HCT116 (cell line): ENCODE measurements around the gene PFN2. TPM values are rescaled to one million over a fixed set of nuclear protein-coding genes. Genes with fewer than 3 reads are reported as not detected.

Experiments
- ATAC-seq: fragments of 200-7000 bp; cut with Tn5 transposase; 2 replicates; pipeline ENCODE4 v1.9.1; 2020; ENCODE audit warnings: mild to moderate bottlenecking, moderate library complexity
- BruUV-seq: library from RNA; stranded (reverse); fragments of 400-500 nt; replicated peaks from 2 replicates; lab custom pipeline; 2021; lab: Mats Ljungman, UMichigan
- CTCF ChIA-PET: fragments of 300-600 bp; sonication (Branson Sonifier 250); formaldehyde crosslinking; loops from one replicate; lab custom pipeline; 2021; ENCODE audit warnings: antibody characterized with exemption; lab: Charles Lee
- POLR2A ChIA-PET: fragments of 300-600, 350-600 bp; sonication (Branson Sonifier 250); formaldehyde crosslinking; loops from one replicate; lab custom pipeline; 2021; ENCODE audit warnings: antibody characterized with exemption; lab: Charles Lee
- RAD21 ChIA-PET, 2 experiments: fragments of 300-600 bp; sonication (Branson Sonifier 250); formaldehyde crosslinking; loops; one replicate each; lab custom pipeline; 2023; ENCODE audit warnings: low total read pairs in 2 of 2; ENCODE audit not compliant: uncharacterized antibody in 2 of 2, unreplicated experiment in 2 of 2, low non-redundant PET in 1 of 2; lab: Charles Lee
- DNase-seq: peaks from one replicate; pipeline ENCODE4 v3.0.0-alpha.2; 2010; ENCODE audit warnings: low read depth, low spot score
- H2AFZ ChIP-seq: fragments of 200-600 bp; shearing (Covaris generic), sonication (generic); 2 replicates; pipeline ENCODE4 v1.6.1; 2017; ENCODE audit warnings: low read depth, mixed run types, mixed read lengths, antibody characterized with exemption, low read length; ENCODE audit not compliant: poor library complexity, severe bottlenecking
- H3K27ac ChIP-seq: 2 replicates; pipeline ENCODE4 v1.5.1; 2012; ENCODE audit warnings: low read depth, low read length
- H3K27me3 ChIP-seq: fragments of 200-600 bp; sonication (generic); 2 replicates; pipeline ENCODE4 v1.6.1; 2016; ENCODE audit warnings: mixed run types, low read length, mixed read lengths; ENCODE audit not compliant: insufficient read depth
- H3K36me3 ChIP-seq, 2 experiments: fragments of 200-500 bp in 1 of 2; fragments of 200-600 bp in 1 of 2; sonication (Bioruptor generic) in 1 of 2; sonication (generic) in 1 of 2; 2 replicates each; pipeline versions ENCODE4 v1.5.1 to v1.6.1; 2014 to 2016; ENCODE audit warnings: low read length in 2 of 2, inconsistent platforms in 1 of 2, mixed read lengths in 1 of 2, mixed run types in 1 of 2; ENCODE audit not compliant: insufficient read depth in 2 of 2, control insufficient read depth in 1 of 2
- H3K4me1 ChIP-seq, 2 experiments: fragments of 200-600 bp in 1 of 2; sonication (generic) in 1 of 2; 2 replicates each; pipeline versions ENCODE4 v1.5.1 to v1.6.1; 2012 to 2017; ENCODE audit warnings: low read length in 2 of 2, inconsistent platforms in 1 of 2, mild to moderate bottlenecking in 1 of 2, mixed read lengths in 1 of 2, mixed run types in 1 of 2, moderate library complexity in 1 of 2; ENCODE audit not compliant: insufficient read depth in 2 of 2, control insufficient read depth in 1 of 2
- H3K4me2 ChIP-seq: fragments of 200-600 bp; sonication (generic); 2 replicates; pipeline ENCODE4 v1.6.1; 2017; ENCODE audit warnings: mixed run types, low read length, mixed read lengths
- H3K4me3 ChIP-seq, 2 experiments: fragments of 200-600 bp in 1 of 2; sonication (generic) in 1 of 2; replicated peaks in 1 of 2; 2 replicates each; pipeline ENCODE4 v1.5.1; 2011 to 2016; ENCODE audit warnings: low read length in 2 of 2, control low read depth in 1 of 2, low read depth in 1 of 2, mild to moderate bottlenecking in 1 of 2, mixed read lengths in 1 of 2, mixed run types in 1 of 2
- H3K79me2 ChIP-seq: fragments of 200-600 bp; sonication (generic); 2 replicates; pipeline ENCODE4 v1.6.1; 2017; ENCODE audit warnings: mild to moderate bottlenecking, mixed run types, low read length, moderate library complexity, mixed read lengths; ENCODE audit not compliant: insufficient read depth
- H3K9ac ChIP-seq: fragments of 200-600 bp; sonication (generic); 2 replicates; pipeline ENCODE4 v1.6.1; 2016; ENCODE audit warnings: low read length, mixed read lengths
- H3K9me2 ChIP-seq: fragments of 200-600 bp; sonication (generic), shearing (Covaris generic); 2 replicates; pipeline ENCODE4 v1.6.1; 2017; ENCODE audit warnings: mixed run types, mild to moderate bottlenecking, moderate library complexity; ENCODE audit not compliant: insufficient read depth
- H3K9me3 ChIP-seq, 2 experiments: fragments of 200-500 bp in 1 of 2; fragments of 200-600 bp in 1 of 2; sonication (Bioruptor generic) in 1 of 2; sonication (generic) in 1 of 2; 2 replicates each; pipeline ENCODE4 v1.6.1; 2014 to 2017; ENCODE audit warnings: low read length in 2 of 2, mixed read lengths in 2 of 2, inconsistent platforms in 1 of 2, low read depth in 1 of 2, mild to moderate bottlenecking in 1 of 2, mixed run types in 1 of 2, moderate library complexity in 1 of 2; ENCODE audit not compliant: control insufficient read depth in 1 of 2, insufficient read depth in 1 of 2
- H4K20me1 ChIP-seq: fragments of 200-600 bp; sonication (generic), shearing (Covaris generic); 2 replicates; pipeline ENCODE4 v1.6.1; 2017; ENCODE audit warnings: mixed run types, mild to moderate bottlenecking, moderate library complexity; ENCODE audit not compliant: insufficient read depth
- ATF3 ChIP-seq: IDR thresholded peaks from 2 replicates; pipeline ENCODE4 v1.6.1; 2012
- CEBPB ChIP-seq: IDR thresholded peaks from 2 replicates; pipeline ENCODE4 v1.6.1; 2012; ENCODE audit warnings: low read depth
- EZH2 ChIP-seq: fragments of 200-600 bp; sonication (generic); IDR thresholded peaks from 2 replicates; pipeline ENCODE4 v1.6.1; 2017; ENCODE audit warnings: antibody characterized with exemption, mixed run types
- YY1 ChIP-seq: IDR thresholded peaks from 2 replicates; pipeline ENCODE4 v1.6.1; 2011; ENCODE audit warnings: low read length, low read depth, moderate library complexity, mild to moderate bottlenecking; ENCODE audit not compliant: insufficient replicate concordance; ENCODE audit errors: extremely low read depth
- intact Hi-C: fragments of 100-400 bp; cut with micrococcal nuclease; formaldehyde crosslinking; loops from 2 replicates; pipeline ENCODE4 v1.10.0; 2022
- total RNA-seq: library from RNA; stranded (reverse); gene quantifications from one replicate; pipeline ENCODE4 v1.2.1, GENCODE V29; 2021; ENCODE audit not compliant: unreplicated experiment
- TF ChIP-seq, protein P1 (sequence below), 3 experiments: fragments of 200-600 bp in 1 of 3; sonication (generic) in 1 of 3; IDR thresholded peaks in 2 of 3; conservative IDR thresholded peaks in 1 of 3; 2 replicates each; pipeline ENCODE4 v1.5.1; 2012 to 2017; ENCODE audit warnings: low read depth in 2 of 3, low read length in 2 of 3, antibody characterized with exemption in 1 of 3, borderline replicate concordance in 1 of 3, control low read depth in 1 of 3, mild to moderate bottlenecking in 1 of 3, mixed read lengths in 1 of 3, mixed run types in 1 of 3, moderate library complexity in 1 of 3; ENCODE audit not compliant: insufficient read depth in 1 of 3

The PFN2 gene
- total RNA-seq, 1 experiment from 2014 or later, result 131 TPM

GRCh38 chr3:150005243-150006112, 34.8 kb upstream of the PFN2 start:
- RAD21 ChIA-PET, result no interaction called here
- no peaks in the 10 kb centered on the region for H3K9me3 ChIP-seq

More at GRCh38 chr3:150005243-150006112, 34.8 kb upstream of the PFN2 start:
- no peak overlapping the region for H2AFZ ChIP-seq
- POLR2A ChIA-PET, result no interaction called here
- no peaks in the 10 kb centered on the region for H3K27me3 ChIP-seq
- H4K20me1 ChIP-seq, result no peaks in the 10 kb centered on the region
- no peaks in the 10 kb centered on the region for H3K4me1 ChIP-seq
- TF ChIP-seq EZH2 (no peak), CEBPB (no peak), YY1 (no peak), ATF3 (no peak)
- TF ChIP-seq, protein P1, sequence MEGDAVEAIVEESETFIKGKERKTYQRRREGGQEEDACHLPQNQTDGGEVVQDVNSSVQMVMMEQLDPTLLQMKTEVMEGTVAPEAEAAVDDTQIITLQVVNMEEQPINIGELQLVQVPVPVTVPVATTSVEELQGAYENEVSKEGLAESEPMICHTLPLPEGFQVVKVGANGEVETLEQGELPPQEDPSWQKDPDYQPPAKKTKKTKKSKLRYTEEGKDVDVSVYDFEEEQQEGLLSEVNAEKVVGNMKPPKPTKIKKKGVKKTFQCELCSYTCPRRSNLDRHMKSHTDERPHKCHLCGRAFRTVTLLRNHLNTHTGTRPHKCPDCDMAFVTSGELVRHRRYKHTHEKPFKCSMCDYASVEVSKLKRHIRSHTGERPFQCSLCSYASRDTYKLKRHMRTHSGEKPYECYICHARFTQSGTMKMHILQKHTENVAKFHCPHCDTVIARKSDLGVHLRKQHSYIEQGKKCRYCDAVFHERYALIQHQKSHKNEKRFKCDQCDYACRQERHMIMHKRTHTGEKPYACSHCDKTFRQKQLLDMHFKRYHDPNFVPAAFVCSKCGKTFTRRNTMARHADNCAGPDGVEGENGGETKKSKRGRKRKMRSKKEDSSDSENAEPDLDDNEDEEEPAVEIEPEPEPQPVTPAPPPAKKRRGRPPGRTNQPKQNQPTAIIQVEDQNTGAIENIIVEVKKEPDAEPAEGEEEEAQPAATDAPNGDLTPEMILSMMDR (IDR thresholded peaks at IDR 0.05 in 2 of 3, conservative IDR thresholded peaks at IDR 0.05 in 1 of 3; ENCODE audit: borderline replicate concordance in 1 of 3, insufficient read depth in 1 of 3, low read depth in 2 of 3, low read length in 2 of 3), result no peak
- BruUV-seq, result no TSS peak
- H3K4me2 ChIP-seq, result no peak overlapping the region
- DNase-seq (no peak), ATAC-seq (no peak)
- H3K36me3 ChIP-seq, result no peaks in the 10 kb centered on the region
- no peak overlapping the region for H3K27ac ChIP-seq
- no peak overlapping the region for H3K4me3 ChIP-seq
- H3K79me2 ChIP-seq, result no peaks in the 10 kb centered on the region
- CTCF ChIA-PET, result no interaction called here
- H3K9me2 ChIP-seq, result 0 out of 2 replicates have a peak, but pooled peaks cover 2% of the 10 kb centered on the region
- intact Hi-C loops, result no loop called here
- no peak overlapping the region for H3K9ac ChIP-seq
